AG04450 (cell line): ENCODE results near the gene MYO5A. TPM values are rescaled to one million over a fixed set of nuclear protein-coding genes. Genes with fewer than 3 reads are reported as not detected.
"Not testable (repeated sequence)": the region's sequence is repeated elsewhere in the genome, so short reads cannot be mapped to it uniquely, and the experiment has no call there.

Source experiments
- CTCF ChIA-PET: fragments of 300-600, 350-600 bp; formaldehyde crosslinking; extraction: SDS; loops from one replicate; lab custom pipeline; 2022; ENCODE audit warnings: antibody characterized with exemption, inconsistent platforms; lab: Charles Lee
- POLR2A ChIA-PET: fragments of 350-600 bp; formaldehyde crosslinking; extraction: SDS; loops from one replicate; lab custom pipeline; 2021; ENCODE audit warnings: antibody characterized with exemption, inconsistent platforms; lab: Yijun Ruan, JAX
- DNase-seq: peaks from one replicate; pipeline ENCODE4 v3.0.0-alpha.2; 2011; ENCODE audit warnings: low read depth, low spot score
- H3K27ac ChIP-seq: one replicate; pipeline ENCODE4 v1.5.1; 2012; ENCODE audit warnings: low read depth, low read length, control low read depth
- H3K27me3 ChIP-seq: one replicate; pipeline ENCODE4 v1.6.0; 2012; ENCODE audit warnings: low read length; ENCODE audit not compliant: control insufficient read depth, insufficient read depth
- H3K4me3 ChIP-seq: 2 replicates; pipeline ENCODE4 v1.5.1; 2011; ENCODE audit warnings: mild to moderate bottlenecking, low read depth, low read length, control low read depth
- H3K9me3 ChIP-seq: 2 replicates; pipeline ENCODE4 v1.5.1; 2012; ENCODE audit warnings: low read length; ENCODE audit not compliant: control insufficient read depth, insufficient read depth
- CTCF ChIP-seq: IDR thresholded peaks from 2 replicates; pipeline ENCODE4 v1.5.1; 2011; ENCODE audit warnings: low read depth, low read length, control low read depth, inconsistent platforms
- polyA plus RNA-seq: library from polyadenylated mRNA; depleted of rRNA; stranded (reverse); fragments of >200 nt; gene quantifications from 2 replicates; pipeline ENCODE4 v1.2.3, GENCODE V29; 2011

The MYO5A gene
- polyA plus RNA-seq, 1 experiment, result 37.2 TPM

DNA sequence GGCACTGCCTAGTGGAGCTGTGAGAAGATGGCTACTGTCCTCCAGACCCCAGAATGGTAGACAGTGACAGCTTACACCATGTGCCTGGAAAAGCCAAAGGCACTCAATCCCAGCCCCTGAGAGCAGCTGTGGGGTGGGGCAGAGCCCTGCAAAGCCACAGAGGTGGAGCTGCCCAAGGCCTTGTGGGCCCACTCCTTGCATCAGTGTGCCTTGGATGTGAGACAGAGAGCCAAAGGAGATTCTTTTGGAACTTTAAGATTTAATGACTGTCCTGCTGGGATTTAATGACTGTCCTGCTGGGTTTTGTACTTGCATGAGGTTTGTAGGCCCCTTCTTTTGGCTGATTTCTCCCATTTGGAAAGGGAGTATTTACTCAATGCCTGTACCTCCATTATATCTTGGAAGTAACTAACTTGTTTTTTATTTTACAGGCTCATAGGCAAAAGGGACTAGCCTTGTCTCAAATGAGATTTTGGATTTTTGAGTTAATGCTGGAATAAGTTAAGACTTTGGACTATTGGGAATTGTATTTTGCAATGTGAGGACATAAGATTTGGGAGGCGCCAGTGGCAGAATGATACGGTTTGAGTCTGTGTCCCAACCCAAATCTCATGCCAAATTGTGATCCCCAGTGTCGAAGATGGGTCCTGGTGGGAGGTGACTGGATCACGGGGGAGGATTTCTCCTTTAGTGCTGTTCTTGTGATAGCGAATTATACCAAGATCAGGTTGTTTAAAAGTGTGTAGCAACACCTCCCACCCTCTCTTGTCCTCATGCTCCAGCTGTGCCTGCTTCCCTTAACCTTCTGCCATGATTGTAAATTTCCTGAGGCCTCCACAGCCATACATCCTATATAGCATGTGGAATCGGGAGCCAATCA lies 80.4 kb downstream of the MYO5A start:
- POLR2A ChIA-PET, result no interaction called here
- no peak overlapping the region for H3K27ac ChIP-seq
- CTCF ChIA-PET, result no interaction called here
- H3K27me3 ChIP-seq, result no peaks in the 10 kb centered on the region
- no peak for TF ChIP-seq CTCF
- no peaks in the 10 kb centered on the region for H3K9me3 ChIP-seq
- H3K4me3 ChIP-seq, result no peak overlapping the region
- no peak for DNase-seq

DNA sequence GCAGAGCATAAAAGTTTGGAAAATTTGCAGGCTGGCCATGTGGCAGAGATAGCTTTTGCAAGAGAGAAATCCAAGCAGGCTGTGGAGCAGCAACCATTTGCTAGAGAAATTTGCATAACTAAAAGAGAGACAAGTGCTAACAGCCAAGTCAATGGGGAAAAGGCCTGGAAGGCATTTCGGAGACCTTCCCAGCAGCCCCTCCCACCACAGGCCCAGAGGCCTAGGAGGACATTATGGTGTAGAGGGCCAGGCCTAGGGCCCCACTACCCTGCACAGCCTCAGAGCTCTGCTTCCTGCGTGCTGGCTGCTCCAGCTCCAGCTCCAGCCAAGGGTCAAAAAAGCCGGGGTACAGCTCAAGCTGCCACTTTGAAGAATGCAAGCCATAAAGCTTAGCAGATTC lies 82.7 kb downstream of the MYO5A start:
- H3K27me3 ChIP-seq, result no peaks in the 10 kb centered on the region
- no peak overlapping the region for H3K4me3 ChIP-seq
- H3K9me3 ChIP-seq, result no peaks in the 10 kb centered on the region
- H3K27ac ChIP-seq, result no peak overlapping the region
- ChIA-PET POLR2A (no interaction called here), CTCF (no interaction called here)
- no peak for DNase-seq
- TF ChIP-seq CTCF, result no peak

DNA sequence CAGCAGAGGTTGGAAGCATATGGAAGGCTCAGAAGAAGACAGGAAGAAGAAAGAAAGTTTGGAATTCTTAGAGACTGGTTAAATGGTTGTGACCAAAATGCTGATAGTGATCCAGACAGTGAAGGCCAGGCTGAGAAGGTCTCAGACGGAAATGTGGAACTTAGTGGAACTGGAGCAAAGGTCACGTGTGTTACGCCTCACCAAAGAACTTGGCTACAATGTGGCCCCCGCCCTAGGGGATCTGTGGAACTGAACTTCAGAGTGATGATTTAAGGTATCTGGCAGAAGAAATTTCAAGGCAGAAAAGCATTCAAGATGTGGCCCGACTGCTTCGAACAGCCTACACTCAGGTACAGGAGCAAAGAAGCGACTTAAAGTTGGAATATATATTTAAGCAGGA lies 83.1 kb downstream of the MYO5A start:
- Histone ChIP-seq H3K9me3 (no peaks in the 10 kb centered on the region), H3K4me3 (no peak overlapping the region), H3K27me3 (no peaks in the 10 kb centered on the region), H3K27ac (no peak overlapping the region)
- no peak for DNase-seq
- CTCF ChIA-PET, result no interaction called here
- POLR2A ChIA-PET, result no interaction called here
- no peak for TF ChIP-seq CTCF

- H3K27me3 ChIP-seq, DNase-seq, CTCF ChIA-PET, H3K9me3 ChIP-seq, H3K27ac ChIP-seq, POLR2A ChIA-PET, H3K4me3 ChIP-seq: not testable (repeated sequence)
Observed at GRCh38 chr15:52443205-52443604, 85.5 kb downstream of the MYO5A start.

GRCh38 chr15:52441841-52442240 lies 86.8 kb downstream of the MYO5A start:
- ChIA-PET CTCF (interaction anchor here (0.5 to 0.6 kb wide), 2 partner anchors 11 to 214 kb away, joined by 3 to 4 read pairs; no protein-coding TSS in a partner anchor), POLR2A (interaction anchor here (0.5 kb wide), 1 partner anchor 196 kb away, joined by 6 read pairs; no protein-coding TSS in a partner anchor)
- no peak for TF ChIP-seq CTCF
- Histone ChIP-seq H3K27me3 (no peaks in the 10 kb centered on the region), H3K4me3 (no peak overlapping the region), H3K9me3 (no peaks in the 10 kb centered on the region), H3K27ac (no peak overlapping the region)
- no peak for DNase-seq
